GM18520 (cell line): ENCODE data around the gene PICK1.
"Not testable (repeated sequence)": the region's sequence is repeated elsewhere in the genome, so short reads cannot be mapped to it uniquely, and the experiment has no call there.

ENCODE experiments used
- ATAC-seq: cut with Tn5 transposase; IDR thresholded peaks from one replicate; pipeline ENCODE4 v1.9.1; 2021; ENCODE audit not compliant: unreplicated experiment

Gene PICK1

GRCh38 chr22:38110863-38111852, 54.0 kb downstream of the PICK1 start:
- ATAC-seq = no peak

DNA sequence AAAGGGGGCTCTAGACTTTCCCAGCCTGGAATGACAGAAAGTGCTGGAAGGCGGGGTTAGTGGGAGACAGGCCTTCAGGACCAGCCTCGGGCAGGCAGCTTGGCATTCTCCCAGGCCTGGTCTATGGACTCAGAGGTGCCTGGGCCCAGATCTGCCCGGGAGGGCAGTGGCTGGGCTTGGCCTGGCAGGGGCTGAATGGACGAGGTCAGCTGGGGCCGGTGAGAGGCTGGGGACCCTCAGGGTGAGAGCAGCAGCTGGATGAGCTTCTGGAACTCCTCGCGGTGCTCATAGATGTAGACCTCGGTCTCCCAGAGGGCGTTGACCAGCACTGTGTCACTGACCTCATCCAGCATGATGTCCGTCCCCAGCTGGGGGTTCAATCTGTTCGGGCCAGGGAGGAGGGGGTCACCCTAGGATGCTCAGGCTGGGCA, 54.7 kb downstream of the PICK1 start:
- no peak for ATAC-seq

DNA sequence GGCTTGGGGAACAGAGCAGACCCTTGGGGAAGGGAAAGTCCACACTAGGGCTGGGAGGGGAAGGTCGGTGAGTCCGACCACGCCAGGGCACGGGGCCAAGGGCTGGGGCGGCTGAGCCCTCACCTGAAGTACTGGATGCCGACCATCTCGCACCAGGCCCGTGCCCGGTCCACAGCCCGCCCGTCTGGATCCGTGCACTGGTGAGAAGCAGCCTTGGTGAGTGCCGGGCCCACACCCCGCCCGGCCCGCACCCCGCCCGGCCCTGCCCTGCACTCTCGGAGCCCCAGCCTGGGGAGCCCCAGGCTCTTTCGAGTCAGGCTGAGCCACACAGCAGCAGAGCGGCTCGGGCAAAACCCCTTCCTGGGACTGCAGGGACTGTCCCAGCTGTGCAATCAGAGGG, 55.2 kb downstream of the PICK1 start:
- no peak for ATAC-seq

- no peak for ATAC-seq
Measured at GRCh38 chr22:38114484-38115398, 57.5 kb downstream of the PICK1 start.

DNA sequence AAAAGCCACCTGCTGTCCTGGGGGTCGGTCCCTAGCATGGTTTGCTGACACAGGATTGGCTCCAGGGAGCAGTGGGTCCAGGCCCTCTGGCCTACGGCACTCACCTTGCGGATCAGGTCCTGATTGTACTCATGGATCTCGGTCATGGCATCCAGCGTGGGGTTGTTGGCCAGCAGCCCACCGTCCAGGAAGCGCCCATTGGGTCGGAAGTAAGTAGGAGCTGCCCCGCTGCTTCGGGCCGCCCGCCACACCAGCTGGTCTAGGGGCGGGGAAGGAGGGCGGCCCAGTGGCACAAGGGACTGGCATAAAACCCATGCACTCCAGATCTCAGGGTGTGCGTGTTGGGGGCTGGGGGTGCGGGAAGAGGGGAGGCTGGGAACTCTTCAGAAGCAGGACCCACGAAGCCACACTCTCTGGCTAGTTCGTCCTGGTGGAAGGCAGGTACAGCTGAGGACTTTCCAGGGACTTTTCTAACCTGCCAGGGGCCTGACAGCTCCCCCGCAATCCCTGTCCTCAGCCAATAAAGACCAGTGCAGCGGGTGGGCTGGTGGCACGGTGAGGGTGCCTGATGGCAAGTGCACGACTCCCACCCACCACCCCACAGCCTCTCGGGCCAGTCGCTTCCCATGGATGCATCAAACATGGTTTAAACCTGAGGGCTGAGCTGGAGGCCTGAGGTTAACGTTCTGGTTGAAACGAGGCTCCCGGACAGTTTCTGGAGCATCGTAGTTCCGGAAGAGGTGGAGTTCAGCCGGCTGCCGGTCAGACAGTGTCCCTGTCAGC, 58.4 kb downstream of the PICK1 start:
- no peak for ATAC-seq

- ATAC-seq = not testable (repeated sequence)
Measured at GRCh38 chr22:38117556-38117955, 60.4 kb downstream of the PICK1 start.

DNA sequence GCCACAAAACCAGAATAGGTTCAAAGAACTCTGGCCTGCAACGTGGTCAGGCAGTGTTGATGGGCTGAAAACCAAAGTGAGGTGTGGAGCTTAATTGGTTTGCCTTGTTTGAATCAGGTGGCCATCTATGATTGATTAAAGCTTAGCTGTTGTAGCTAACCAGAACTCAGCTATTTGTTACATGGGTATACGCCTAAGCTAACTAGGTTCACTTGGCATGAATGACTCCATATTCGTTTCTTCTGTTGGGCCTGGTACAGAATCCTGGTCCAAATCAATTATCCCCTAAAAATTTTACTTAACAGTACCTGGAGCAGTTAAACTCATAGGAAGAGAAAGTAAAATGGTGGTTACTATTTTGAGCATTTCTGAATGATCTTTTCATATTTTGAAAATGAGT, 61.0 kb downstream of the PICK1 start:
- ATAC-seq = no peak

DNA sequence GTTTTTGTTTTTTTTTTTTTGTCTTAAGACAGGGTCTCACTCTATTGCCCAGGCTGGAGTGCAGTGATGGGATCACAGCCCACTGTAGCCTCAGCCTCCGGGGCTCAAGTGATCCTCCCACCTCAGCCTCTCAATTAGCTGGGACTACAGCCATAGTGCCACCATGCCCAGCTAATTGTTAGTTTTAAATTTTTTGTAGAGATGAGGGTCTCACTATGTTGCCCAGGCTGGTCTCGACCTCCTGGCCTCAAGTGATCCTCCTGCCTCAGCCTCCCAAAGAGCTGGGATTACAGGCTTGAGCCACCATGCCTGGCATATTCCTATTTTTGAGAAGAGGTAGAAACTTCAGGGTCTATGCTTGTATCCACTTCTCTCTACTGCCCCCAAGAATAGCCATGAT, 61.5 kb downstream of the PICK1 start:
- not testable (repeated sequence) for ATAC-seq

GRCh38 chr22:38120359-38121110, 63.3 kb downstream of the PICK1 start:
- ATAC-seq = no peak

DNA sequence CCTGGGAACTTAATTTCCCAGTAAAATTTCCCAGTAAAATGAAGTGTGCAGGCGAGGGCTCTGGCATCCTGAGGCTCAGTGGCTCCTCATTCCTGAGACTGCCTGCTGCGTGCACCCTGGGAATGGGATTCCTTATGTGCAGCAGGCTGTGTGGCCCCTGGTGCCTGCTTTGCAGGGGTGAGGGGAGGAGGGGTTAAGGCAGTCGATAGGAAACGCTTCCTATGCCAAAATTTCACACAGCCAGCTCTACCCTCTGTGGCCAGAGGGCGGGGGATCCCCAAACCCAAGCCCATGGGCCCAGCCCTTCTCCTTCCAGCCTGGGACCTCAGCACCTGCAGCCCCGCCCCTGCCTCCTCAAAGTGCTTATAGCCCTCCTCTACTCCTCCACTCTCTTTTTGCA, 65.4 kb downstream of the PICK1 start:
- ATAC-seq = no peak

GRCh38 chr22:38124236-38124974, 67.2 kb downstream of the PICK1 start:
- ATAC-seq = no peak

DNA sequence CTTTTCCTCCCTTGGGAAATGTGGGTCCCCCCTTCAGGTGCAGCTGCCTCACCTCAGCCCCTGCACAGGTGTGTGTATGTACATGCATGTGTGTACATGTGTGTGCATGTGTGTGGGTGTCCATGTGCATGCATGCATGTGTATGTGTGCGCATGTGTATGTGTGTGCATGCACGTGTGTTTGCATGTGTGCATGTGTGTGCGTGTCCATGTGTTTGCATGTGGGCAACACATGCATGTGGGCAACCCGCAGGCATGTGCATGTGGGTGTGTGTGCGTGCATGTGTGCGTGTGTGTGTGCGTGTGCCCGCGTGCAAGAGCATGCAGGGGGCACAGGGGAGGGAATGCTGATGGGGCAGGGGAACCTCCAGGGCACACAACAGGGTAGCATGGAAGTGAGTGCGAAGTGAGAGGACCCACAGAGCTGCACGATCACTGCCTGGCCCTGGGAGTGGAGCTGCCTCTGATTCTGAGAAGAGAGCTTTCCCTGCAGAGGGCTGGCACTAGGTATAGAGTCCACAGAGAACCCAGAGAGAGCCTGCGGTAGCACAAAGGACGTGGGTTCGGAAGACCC, 67.9 kb downstream of the PICK1 start:
- no peak for ATAC-seq
